H1 (cell line): Measurements from ENCODE around the gene GRID2. TPM values are rescaled to one million over a fixed set of nuclear protein-coding genes. Genes with fewer than 3 reads are reported as not detected.

ENCODE experiments used
- CHD7 ChIP-seq: fragments of 300-600 bp; sonication (generic); IDR thresholded peaks from 2 replicates; pipeline ENCODE4 v1.7.1; 2012; ENCODE audit warnings: low read length, moderate library complexity, mild to moderate bottlenecking, inconsistent platforms; ENCODE audit not compliant: insufficient replicate concordance
- EP300 ChIP-seq, 2 experiments: IDR thresholded peaks; 1 replicate in 1 of 2; 2 replicates in 1 of 2; pipeline ENCODE4 v1.6.1; 2011 to 2012; ENCODE audit warnings: low read depth in 2 of 2, low read length in 2 of 2, mild to moderate bottlenecking in 2 of 2, borderline replicate concordance in 1 of 2, inconsistent platforms in 1 of 2, moderate library complexity in 1 of 2
- FOSL1 ChIP-seq: IDR thresholded peaks from 2 replicates; pipeline ENCODE4 v1.6.1; 2011; ENCODE audit warnings: mild to moderate bottlenecking, low read depth, low read length, moderate library complexity; ENCODE audit not compliant: insufficient read depth
- JUND ChIP-seq: IDR thresholded peaks from 2 replicates; pipeline ENCODE4 v1.6.1; 2011; ENCODE audit warnings: mild to moderate bottlenecking, improper control_type of control experiment, low read length
- polyA plus RNA-seq, 7 experiments: library from polyadenylated mRNA; depleted of rRNA in 3 of 7; stranded (reverse) in 5 of 7; unstranded in 2 of 7; fragments of >200 nt in 5 of 7; fragments of 200-250 nt in 2 of 7; gene quantifications; 1 replicate in 5 of 7; 2 replicates in 1 of 7; 4 replicates in 1 of 7; pipeline versions ENCODE4 v1.2.1 to v1.2.3, GENCODE V29; 2011 to 2013; ENCODE audit warnings: missing spikeins in 2 of 7, mixed read lengths in 2 of 7
- total RNA-seq: library from RNA; stranded (reverse); fragmentation: NEBNext Ultra II Directional; extraction: Animal tissue kit (Norgen Biotek cat#: 25700); gene quantifications from 2 replicates; pipeline ENCODE4 v1.2.1, GENCODE V29; 2021

GRID2 gene
- total and polyA plus RNA-seq, 2 of the 8 experiments (the other 6 are each of a cell fraction or from before 2014, with no cell fraction given): 31.1 to 81.9 TPM

- TF ChIP-seq CHD7: no peak
- no peak for TF ChIP-seq FOSL1
- TF ChIP-seq JUND: no peak
- no peak for TF ChIP-seq EP300 (IDR thresholded peaks at IDR 0.05; ENCODE audit: borderline replicate concordance in 1 of 2, low read depth in 2 of 2, low read length in 2 of 2)
Measured at GRCh38 chr4:92679149-92679548, 375.4 kb downstream of the GRID2 start (continued).
